ENCODE measurements around the gene MARK1.
A peak's percentile ranks its signal among the peaks of the same experiment; 100 is the strongest.
"Not testable (repeated sequence)": the region's sequence is repeated elsewhere in the genome, so short reads cannot be mapped to it uniquely, and the experiment has no call there.

MARK1 gene

GRCh38 chr1:220579317-220579716, 51.4 kb downstream of the MARK1 start:
- TF ChIP-seq, protein P1, sequence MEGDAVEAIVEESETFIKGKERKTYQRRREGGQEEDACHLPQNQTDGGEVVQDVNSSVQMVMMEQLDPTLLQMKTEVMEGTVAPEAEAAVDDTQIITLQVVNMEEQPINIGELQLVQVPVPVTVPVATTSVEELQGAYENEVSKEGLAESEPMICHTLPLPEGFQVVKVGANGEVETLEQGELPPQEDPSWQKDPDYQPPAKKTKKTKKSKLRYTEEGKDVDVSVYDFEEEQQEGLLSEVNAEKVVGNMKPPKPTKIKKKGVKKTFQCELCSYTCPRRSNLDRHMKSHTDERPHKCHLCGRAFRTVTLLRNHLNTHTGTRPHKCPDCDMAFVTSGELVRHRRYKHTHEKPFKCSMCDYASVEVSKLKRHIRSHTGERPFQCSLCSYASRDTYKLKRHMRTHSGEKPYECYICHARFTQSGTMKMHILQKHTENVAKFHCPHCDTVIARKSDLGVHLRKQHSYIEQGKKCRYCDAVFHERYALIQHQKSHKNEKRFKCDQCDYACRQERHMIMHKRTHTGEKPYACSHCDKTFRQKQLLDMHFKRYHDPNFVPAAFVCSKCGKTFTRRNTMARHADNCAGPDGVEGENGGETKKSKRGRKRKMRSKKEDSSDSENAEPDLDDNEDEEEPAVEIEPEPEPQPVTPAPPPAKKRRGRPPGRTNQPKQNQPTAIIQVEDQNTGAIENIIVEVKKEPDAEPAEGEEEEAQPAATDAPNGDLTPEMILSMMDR (IDR thresholded peaks at IDR 0.05; ENCODE audit: low read depth, low read length) = no peak
- in situ Hi-C loops (cut with HindIII; ENCODE audit: low sequenced_read_pairs) = no loop called here
- DNase-seq (ENCODE audit: low read depth, low spot score) = no peak
- no peak overlapping the region for H3K4me3 ChIP-seq (ENCODE audit: low read depth, low read length)

DNA sequence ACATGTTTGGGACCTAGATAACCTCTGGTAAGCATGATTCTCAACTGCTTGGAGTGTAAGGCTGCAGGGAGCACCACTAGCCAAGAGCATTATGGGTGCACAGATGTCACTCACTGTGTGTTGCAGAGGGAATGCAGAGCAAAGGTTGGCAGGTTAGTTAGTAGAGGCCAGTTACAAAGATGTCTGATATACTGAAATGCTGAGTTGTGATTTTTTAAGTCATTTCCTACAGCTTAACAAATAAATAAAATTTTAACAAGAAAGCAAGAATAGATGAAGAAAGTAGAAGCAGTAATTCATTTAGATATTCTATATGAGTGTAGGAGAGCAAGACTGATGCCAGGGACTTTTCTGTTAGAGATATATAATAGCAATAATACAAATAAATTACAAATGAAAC, 64.8 kb downstream of the MARK1 start:
- no peak overlapping the region for H3K4me3 ChIP-seq (ENCODE audit: low read depth, low read length)
- TF ChIP-seq, protein P1 (IDR thresholded peaks at IDR 0.05; ENCODE audit: low read depth, low read length) = no peak
- DNase-seq (ENCODE audit: low read depth, low spot score) = no peak
- in situ Hi-C loops (cut with HindIII; ENCODE audit: low sequenced_read_pairs) = no loop called here

GRCh38 chr1:220594356-220594755, 66.4 kb downstream of the MARK1 start:
- TF ChIP-seq, protein P1 (IDR thresholded peaks at IDR 0.05; ENCODE audit: low read depth, low read length) = no peak
- no peak overlapping the region for H3K4me3 ChIP-seq (ENCODE audit: low read depth, low read length)
- in situ Hi-C loops (cut with HindIII; ENCODE audit: low sequenced_read_pairs) = no loop called here

DNA sequence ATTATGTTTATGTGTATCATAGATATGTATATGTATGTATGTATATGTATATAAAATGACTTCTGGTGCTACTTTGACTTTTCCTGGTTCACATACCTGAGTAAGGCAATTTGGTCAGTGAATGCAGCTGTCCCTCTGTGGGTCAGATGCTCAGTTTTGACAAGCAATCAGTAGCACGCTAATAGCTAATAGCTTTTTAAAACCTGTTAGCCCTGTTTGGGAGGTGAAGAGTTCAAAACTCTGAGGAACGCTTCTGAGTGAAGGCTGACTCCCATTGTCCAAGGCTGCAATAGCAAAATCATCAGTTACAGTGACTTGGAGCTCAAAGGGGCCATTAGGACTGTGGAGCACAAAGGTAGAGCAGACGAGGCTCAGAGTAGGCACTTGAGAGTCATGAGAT, 67.2 kb downstream of the MARK1 start:
- in situ Hi-C loops (cut with HindIII; ENCODE audit: low sequenced_read_pairs) = no loop called here
- no peak for DNase-seq (ENCODE audit: low read depth, low spot score)
- H3K4me3 ChIP-seq (ENCODE audit: low read depth, low read length) = no peak overlapping the region
- TF ChIP-seq, protein P1 (IDR thresholded peaks at IDR 0.05; ENCODE audit: low read depth, low read length) = no peak

More at GRCh38 chr1:220594356-220594755, 66.4 kb downstream of the MARK1 start:
- DNase-seq (ENCODE audit: low read depth, low spot score) = peak; percentile 61

- DNase-seq (ENCODE audit: low read depth, low spot score) = no peak
- H3K4me3 ChIP-seq (ENCODE audit: low read depth, low read length) = no peak overlapping the region
- TF ChIP-seq, protein P1 (IDR thresholded peaks at IDR 0.05; ENCODE audit: low read depth, low read length) = no peak
- in situ Hi-C loops (cut with HindIII; ENCODE audit: low sequenced_read_pairs) = no loop called here
These were observed 77.0 kb downstream of the MARK1 start for GRCh38 chr1:220604926-220605325.

- in situ Hi-C loops (cut with HindIII; ENCODE audit: low sequenced_read_pairs); H3K4me3 ChIP-seq (ENCODE audit: low read depth, low read length); DNase-seq (ENCODE audit: low read depth, low spot score): not testable (repeated sequence)
These were observed 77.7 kb downstream of the MARK1 start for GRCh38 chr1:220605651-220606050.

GRCh38 chr1:220611100-220611499, 83.2 kb downstream of the MARK1 start:
- H3K4me3 ChIP-seq (ENCODE audit: low read depth, low read length); in situ Hi-C loops (cut with HindIII; ENCODE audit: low sequenced_read_pairs); DNase-seq (ENCODE audit: low read depth, low spot score): not testable (repeated sequence)

- TF ChIP-seq, protein P1 (IDR thresholded peaks at IDR 0.05; ENCODE audit: low read depth, low read length) = no peak
- in situ Hi-C loops (cut with HindIII; ENCODE audit: low sequenced_read_pairs) = no loop called here
These were observed 88.9 kb downstream of the MARK1 start for GRCh38 chr1:220616836-220617235.

More at GRCh38 chr1:220616836-220617235, 88.9 kb downstream of the MARK1 start:
- no peak overlapping the region for H3K4me3 ChIP-seq (ENCODE audit: low read depth, low read length)
- DNase-seq (ENCODE audit: low read depth, low spot score) = no peak

All from astrocyte of the spinal cord (primary cell).